GM23338 (cell line): ENCODE measurements around the gene FAP. TPM values are rescaled to one million over a fixed set of nuclear protein-coding genes. Genes with fewer than 3 reads are reported as not detected.

Source experiments
- CREB1 ChIP-seq: fragments of 250-450 bp; sonication (Bioruptor Pico); IDR thresholded peaks from 2 replicates; pipeline ENCODE4 v1.5.0; 2020; ENCODE audit warnings: low read depth, mild to moderate bottlenecking, moderate library complexity
- ETS1 ChIP-seq: IDR thresholded peaks from 2 replicates; pipeline ENCODE4 v1.6.1; 2016; ENCODE audit warnings: antibody characterized with exemption
- REST ChIP-seq: IDR thresholded peaks from one replicate; pipeline ENCODE4 v1.6.1; 2018; ENCODE audit warnings: antibody characterized with exemption; ENCODE audit not compliant: unreplicated experiment
- ZNF331 ChIP-seq: fragments of 250-450 bp; sonication (Bioruptor Pico); IDR thresholded peaks from 2 replicates; pipeline ENCODE4 v1.5.0; 2020; ENCODE audit warnings: low read depth, mild to moderate bottlenecking, moderate library complexity
- ZNF462 ChIP-seq: fragments of 250-450 bp; sonication (Bioruptor Pico); IDR thresholded peaks from 2 replicates; pipeline ENCODE4 v1.5.0; 2020; ENCODE audit warnings: mild to moderate bottlenecking, moderate library complexity
- polyA plus RNA-seq: library from polyadenylated mRNA; unstranded; fragments of >200 nt; fragmentation: Nextera tagmentation; extraction: Ambion mirVana; gene quantifications from 2 replicates; pipeline ENCODE4 v1.2.1, GENCODE V29; 2016
- total RNA-seq: library from RNA; depleted of rRNA; stranded (reverse); fragments of >200 nt; shearing (Covaris generic); gene quantifications from 2 replicates; pipeline ENCODE4 v1.2.3, GENCODE V29; 2014

Gene FAP
- total and polyA plus RNA-seq, 2 experiments from 2014 or later: not detected

GRCh38 chr2:162166174-162166573 lies 77.1 kb downstream of the FAP start (continued):
- TF ChIP-seq ZNF462 (CRISPR knock-in tag): no peak
- TF ChIP-seq REST: no peak
- no peak for TF ChIP-seq ETS1
- no peak for TF ChIP-seq CREB1 (CRISPR knock-in tag)
- no peak for TF ChIP-seq ZNF331 (CRISPR knock-in tag)
